Hematopoietic multipotent progenitor cell (in vitro differentiated cells): ENCODE measurements around the gene SCARF2. TPM values are rescaled to one million over a fixed set of nuclear protein-coding genes. Genes with fewer than 3 reads are reported as not detected.
A peak's percentile ranks its signal among the peaks of the same experiment; 100 is the strongest.
"Not testable (repeated sequence)": the region's sequence is repeated elsewhere in the genome, so short reads cannot be mapped to it uniquely, and the experiment has no call there.

ENCODE experiments used
- DNase-seq, 3 donors: peaks; one replicate each; pipeline ENCODE4 v3.0.0-alpha.2; 2011 to 2015; ENCODE audit warnings: low read depth in 2 of 3, low spot score in 2 of 3
- total RNA-seq: library from RNA; depleted of rRNA; stranded (reverse); fragments of >200 nt; gene quantifications from one replicate; pipeline ENCODE4 v1.2.3, GENCODE V29; 2012

The SCARF2 gene
- total RNA-seq, 1 donor = 0.54 TPM

GRCh38 chr22:20397498-20397897, 40.1 kb downstream of the SCARF2 start:
- DNase-seq = no peak

DNA sequence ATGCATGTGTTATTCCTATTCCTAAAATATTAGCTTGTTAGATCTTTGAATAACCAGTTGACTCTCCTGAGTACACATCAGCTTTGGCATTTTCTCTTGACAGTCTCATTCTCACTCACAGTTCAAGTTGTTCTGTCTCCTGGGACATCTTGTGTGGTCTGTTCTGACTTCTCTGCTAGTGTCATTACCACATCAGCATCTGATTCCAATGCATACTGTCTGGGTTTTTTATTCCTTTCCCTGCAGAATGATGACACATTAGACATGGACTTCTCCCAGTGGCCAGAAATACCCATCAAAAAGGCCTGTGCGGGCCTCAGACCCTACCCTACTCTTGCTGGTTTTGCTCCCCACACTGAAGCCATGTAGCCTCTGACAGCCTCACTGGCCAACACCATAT, 41.0 kb downstream of the SCARF2 start:
- no peak for DNase-seq

DNA sequence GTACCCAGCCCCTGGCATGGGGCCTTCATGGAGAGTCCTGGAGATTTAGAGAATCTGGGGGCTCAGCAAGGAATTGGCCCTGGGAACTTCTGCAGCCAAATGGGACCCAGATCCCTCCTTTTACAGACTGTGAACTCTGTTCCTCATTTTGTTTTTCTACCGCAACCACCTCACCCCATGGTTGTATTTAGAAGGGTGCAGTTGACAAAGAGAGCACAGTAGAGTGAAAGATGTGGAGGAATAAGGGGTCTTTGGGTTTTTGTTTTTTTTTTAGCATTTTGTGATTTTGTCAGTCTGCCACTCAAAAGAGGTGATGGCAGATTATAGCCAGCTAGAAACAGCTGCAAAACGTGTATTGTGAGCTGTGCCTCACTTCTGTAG, 41.7 kb downstream of the SCARF2 start:
- peak in 1 of 3 donors; percentile 36 for DNase-seq

- DNase-seq = no peak
Observed at GRCh38 chr22:20395181-20395906, 42.3 kb downstream of the SCARF2 start.

DNA sequence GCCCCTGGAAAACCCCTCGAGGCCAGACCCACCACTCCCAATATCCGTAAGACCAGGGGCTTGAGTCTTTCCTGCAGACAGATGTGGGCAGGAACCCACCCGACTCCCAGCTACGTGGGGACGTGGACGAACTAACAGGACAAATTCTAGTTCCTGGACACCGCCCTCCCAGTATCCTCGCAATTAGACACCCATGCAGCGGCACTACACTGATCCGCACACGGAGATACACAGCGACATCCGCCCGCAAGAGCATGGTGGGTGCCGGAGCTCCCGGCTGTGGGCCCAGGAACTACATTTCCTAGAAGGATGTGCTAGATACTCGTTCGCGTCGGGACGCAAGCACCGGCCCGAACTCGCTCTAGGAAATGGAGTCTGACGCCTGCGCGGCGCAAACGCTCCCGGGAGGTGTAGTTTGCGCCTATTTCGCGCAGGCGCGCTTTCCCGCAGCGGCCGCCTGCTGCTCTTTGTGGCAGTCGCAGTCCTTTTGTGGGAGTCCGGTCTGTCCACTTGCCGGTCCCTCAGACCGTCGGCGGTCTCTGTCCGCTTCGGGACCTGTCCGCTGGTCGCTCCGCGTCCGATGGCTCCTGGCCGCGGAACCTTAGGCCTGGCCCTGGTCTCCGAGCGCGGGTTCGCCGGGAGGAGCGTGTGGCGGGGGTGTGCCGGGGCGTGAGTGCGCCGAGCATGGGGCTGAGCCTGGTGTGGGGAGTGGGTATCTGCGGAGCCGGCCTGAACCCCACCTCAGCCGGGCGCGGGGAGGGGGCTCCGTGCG, 43.7 kb downstream of the SCARF2 start, which contains the start of gene ZNF74:
TSS of gene ZNF74 (plus strand) at position 447 of the 772 bp plus-strand sequence. CDS start 478 bp downstream, outside the sequence.
- DNase-seq = peak; percentile 74 to 87 (median 87)

DNA sequence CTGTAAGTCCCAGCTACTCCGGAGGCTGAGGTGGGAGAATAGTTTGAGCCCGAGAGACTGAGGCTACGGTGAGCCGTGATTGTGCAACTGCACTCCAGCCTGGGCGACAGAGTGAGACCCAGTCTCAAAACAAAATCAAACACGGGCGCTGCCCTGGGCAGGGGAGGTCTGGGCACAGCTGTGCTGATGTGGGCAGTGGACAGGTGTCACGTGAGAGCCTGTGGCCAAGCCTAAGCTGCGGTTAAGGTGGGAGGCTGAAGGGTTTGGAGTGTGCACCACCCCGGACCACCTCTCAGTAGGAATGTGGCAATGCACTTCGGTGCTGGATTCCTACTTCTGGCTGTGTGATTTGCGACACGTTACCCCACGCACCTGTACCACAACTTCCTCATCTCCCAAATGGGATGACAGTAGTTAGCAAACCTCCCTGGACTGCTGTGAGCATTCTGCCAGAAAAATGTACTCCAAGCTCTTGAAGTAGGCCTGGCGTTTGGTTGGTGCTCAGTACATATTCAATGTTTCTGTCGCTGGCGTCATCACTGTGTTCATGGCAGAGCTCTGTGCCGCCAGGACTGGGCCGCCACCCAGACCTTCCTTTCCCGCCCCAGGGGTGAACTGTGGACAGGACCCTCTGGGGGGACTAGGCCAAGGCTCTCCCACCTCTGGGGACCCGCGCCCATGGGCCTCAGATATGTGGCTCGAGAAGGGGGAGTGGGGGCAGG, 44.5 kb downstream of the SCARF2 start:
- DNase-seq = peak in 1 of 3 donors; percentile 20

DNA sequence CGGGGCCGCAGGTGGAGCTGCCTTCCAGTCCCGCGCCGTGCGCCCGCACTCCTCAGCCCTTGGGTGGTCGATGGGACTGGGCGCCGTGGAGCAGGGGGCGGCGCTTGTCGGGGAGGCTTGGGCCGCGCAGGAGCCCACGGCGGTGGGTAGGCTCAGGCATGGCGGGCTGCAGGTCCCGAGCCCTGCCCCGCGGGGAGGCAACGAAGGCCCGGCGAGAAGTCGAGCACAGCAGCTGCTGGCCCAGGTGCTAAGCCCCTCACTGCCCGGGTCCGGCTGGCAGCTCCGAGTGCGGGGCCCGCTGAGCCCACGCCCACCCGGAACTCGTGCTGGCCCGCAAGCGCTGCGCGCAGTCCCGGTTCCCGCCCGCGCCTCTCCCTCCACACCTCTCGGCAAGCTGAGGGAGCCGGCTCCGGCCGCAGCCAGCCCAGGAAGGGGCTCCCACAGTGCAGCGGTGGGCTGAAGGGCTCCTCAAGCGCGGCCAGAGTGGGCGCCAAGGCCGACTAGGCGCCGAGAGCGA, 45.2 kb downstream of the SCARF2 start:
- not testable (repeated sequence) for DNase-seq

- DNase-seq = no peak
Observed at GRCh38 chr22:20391222-20391621, 46.4 kb downstream of the SCARF2 start.

- no peak for DNase-seq
Observed at GRCh38 chr22:20390394-20390907, 47.2 kb downstream of the SCARF2 start.

GRCh38 chr22:20389288-20389687, 48.3 kb downstream of the SCARF2 start:
- DNase-seq = no peak

DNA sequence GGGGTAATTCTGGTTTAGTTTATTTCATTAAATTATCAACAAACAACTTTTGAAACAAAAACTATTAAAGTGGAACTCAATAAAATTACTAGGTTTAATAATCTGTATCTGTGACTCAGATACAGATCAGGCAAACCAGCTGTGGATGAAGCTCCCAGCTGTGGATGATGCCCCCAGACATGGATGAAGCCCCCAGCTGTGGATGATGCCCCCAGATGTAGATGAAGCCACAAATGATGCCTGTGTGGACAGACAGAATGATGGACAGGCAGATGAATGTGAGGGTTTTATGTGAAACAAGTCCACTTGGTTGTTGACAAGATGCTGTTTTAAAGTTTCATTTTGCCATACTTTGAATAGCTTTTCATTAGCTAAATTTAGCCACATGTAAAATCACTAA, 49.4 kb downstream of the SCARF2 start:
- no peak for DNase-seq

DNA sequence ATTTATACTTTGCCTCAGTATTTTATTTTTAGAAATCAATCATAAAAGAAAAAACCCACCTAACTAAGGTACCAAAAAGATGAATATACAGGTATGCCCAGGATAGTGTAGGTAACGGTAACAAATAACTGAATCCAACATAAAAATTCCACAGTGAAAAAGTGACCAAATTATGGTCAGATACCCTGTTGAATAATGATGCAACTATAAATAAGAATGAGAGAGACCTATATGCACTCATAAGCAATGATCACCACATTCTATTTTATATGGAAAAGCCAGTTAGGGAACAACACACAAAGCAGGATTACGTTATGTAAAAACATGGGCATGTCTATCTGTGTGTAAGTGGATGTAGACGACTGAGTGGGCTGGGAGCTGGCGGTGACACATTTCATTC, 50.7 kb downstream of the SCARF2 start:
- no peak for DNase-seq

- no peak for DNase-seq
Observed at GRCh38 chr22:20386336-20386735, 51.3 kb downstream of the SCARF2 start.

- no peak for DNase-seq
Observed at GRCh38 chr22:20384865-20385264, 52.8 kb downstream of the SCARF2 start.

- DNase-seq = no peak
Observed at GRCh38 chr22:20384171-20384570, 53.5 kb downstream of the SCARF2 start.

- no peak for DNase-seq
Observed at GRCh38 chr22:20383538-20383937, 54.1 kb downstream of the SCARF2 start.

DNA sequence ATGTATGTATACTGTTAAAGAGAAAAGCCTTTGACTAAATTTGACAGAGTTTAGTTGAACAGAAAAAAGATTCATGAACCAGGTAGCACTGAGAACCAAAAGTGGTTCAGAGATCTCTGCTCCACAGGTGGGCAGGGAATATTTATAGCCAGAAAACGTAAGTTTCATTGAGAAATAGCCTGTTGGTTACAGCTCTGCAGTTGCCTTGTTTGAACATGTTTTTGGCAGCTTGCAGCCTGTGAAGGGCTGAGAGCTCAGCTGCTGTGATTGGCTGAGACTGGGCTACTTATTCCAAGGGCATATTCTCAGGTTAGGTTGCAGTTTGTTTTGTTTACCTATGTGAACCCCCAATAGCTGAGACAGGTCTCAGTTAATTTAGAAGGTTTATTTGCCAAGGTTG, 57.1 kb downstream of the SCARF2 start:
- no peak for DNase-seq

GRCh38 chr22:20378684-20379083, 58.9 kb downstream of the SCARF2 start:
- not testable (repeated sequence) for DNase-seq

GRCh38 chr22:20378110-20378509, 59.5 kb downstream of the SCARF2 start:
- no peak for DNase-seq

DNA sequence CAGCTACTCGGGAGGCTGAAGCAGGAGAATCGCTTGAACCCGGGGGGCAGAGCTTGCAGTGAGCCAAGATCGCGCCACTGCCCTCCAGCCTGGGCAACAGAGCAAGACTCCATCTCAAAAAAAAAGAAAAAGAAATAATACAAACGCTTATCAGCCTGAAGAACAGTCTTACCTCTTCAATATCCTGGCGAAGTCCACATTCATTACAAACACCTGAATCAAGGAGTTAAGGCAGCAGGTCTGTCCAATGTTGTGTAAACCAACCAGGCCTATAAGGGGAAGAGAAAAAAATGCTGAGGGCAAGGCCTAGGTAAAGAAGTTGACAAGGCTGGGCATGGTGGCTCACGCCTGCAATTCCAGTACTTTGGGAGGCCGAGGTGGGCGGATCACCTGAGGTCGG, 60.6 kb downstream of the SCARF2 start:
- not testable (repeated sequence) for DNase-seq

GRCh38 chr22:20376281-20376680, 61.3 kb downstream of the SCARF2 start:
- DNase-seq = not testable (repeated sequence)
